ENCODE data around the gene RPS6KC1. TPM values are rescaled to one million over a fixed set of nuclear protein-coding genes. Genes with fewer than 3 reads are reported as not detected.

Gene RPS6KC1
- total RNA-seq, 1 experiment from 2014 or later: 20.5 TPM

GRCh38 chr1:213055767-213056166, 4.7 kb downstream of the RPS6KC1 start:
- intact Hi-C loops (cut with micrococcal nuclease; ENCODE audit: unreplicated experiment): no loop called here
- TF ChIP-seq SIN3A (IDR thresholded peaks at IDR 0.05; ENCODE audit: borderline replicate concordance, insufficient read depth, low read depth, low read length) (no peak), TCF7L2 (IDR thresholded peaks at IDR 0.05; ENCODE audit: low read depth, low read length) (no peak), REST (IDR thresholded peaks at IDR 0.05; ENCODE audit: insufficient read depth in 1 of 2, low read depth in 2 of 2, low read length in 1 of 2) (no peak), CTCF (IDR thresholded peaks at IDR 0.05) (no peak), POLR2AphosphoS5 (IDR thresholded peaks at IDR 0.05; ENCODE audit: low read depth, low read length) (no peak)

GRCh38 chr1:213057264-213058059, 6.4 kb downstream of the RPS6KC1 start:
- in situ Hi-C loops (cut with HindIII; ENCODE audit: low pct_unique_long_range_greater_than_20kb, low sequenced_read_pairs) (no loop called here), intact Hi-C loops (cut with micrococcal nuclease; ENCODE audit: unreplicated experiment) (no loop called here)
- 0 out of 2 replicates have a peak, but pooled peaks cover 2% of the 10 kb centered on the region for H3K4me1 ChIP-seq (ENCODE audit: control insufficient read depth, insufficient read depth, low read length)
- H3K27me3 ChIP-seq (ENCODE audit: control insufficient read depth, insufficient read depth, low read length): no peaks in the 10 kb centered on the region
- H3K36me3 ChIP-seq (ENCODE audit: control insufficient read depth, insufficient read depth, low read length): no peaks in the 10 kb centered on the region
- no peak overlapping the region for H3K27ac ChIP-seq (ENCODE audit: low read length)
- no peaks in the 10 kb centered on the region for H3K9me3 ChIP-seq (ENCODE audit: control insufficient read depth, insufficient read depth, low read depth, low read length)
- no peak for DNase-seq (ENCODE audit: low read depth, low spot score)
- BruUV-seq (replicated peaks): no TSS peak
- ChIA-PET POLR2A (no interaction called here), CTCF (no interaction called here)
- no peak for ATAC-seq
- H3K4me3 ChIP-seq (ENCODE audit: low read depth in 2 of 2, low read length in 2 of 2): no peak overlapping the region
- no peak for TF ChIP-seq POLR2AphosphoS5 (IDR thresholded peaks at IDR 0.05; ENCODE audit: low read depth, low read length)
- TF ChIP-seq SIN3A (IDR thresholded peaks at IDR 0.05; ENCODE audit: borderline replicate concordance, insufficient read depth, low read depth, low read length): no peak
- no peak for TF ChIP-seq REST (IDR thresholded peaks at IDR 0.05; ENCODE audit: insufficient read depth in 1 of 2, low read depth in 2 of 2, low read length in 1 of 2)
- no peak for TF ChIP-seq CTCF (IDR thresholded peaks at IDR 0.05)
- TF ChIP-seq TCF7L2 (IDR thresholded peaks at IDR 0.05; ENCODE audit: low read depth, low read length): no peak

More at GRCh38 chr1:213055767-213056166, 4.7 kb downstream of the RPS6KC1 start:
- Histone ChIP-seq H3K27me3 (ENCODE audit: control insufficient read depth, insufficient read depth, low read length) (no peaks in the 10 kb centered on the region), H3K27ac (ENCODE audit: low read length) (no peak overlapping the region), H3K4me3 (ENCODE audit: low read depth in 2 of 2, low read length in 2 of 2) (no peak overlapping the region), H3K36me3 (ENCODE audit: control insufficient read depth, insufficient read depth, low read length) (no peaks in the 10 kb centered on the region), H3K9me3 (ENCODE audit: control insufficient read depth, insufficient read depth, low read depth, low read length) (no peaks in the 10 kb centered on the region), H3K4me1 (ENCODE audit: control insufficient read depth, insufficient read depth, low read length) (peaks cover 5% of the 10 kb centered on the region; the same call in 1 of the 2 replicates)
- BruUV-seq (replicated peaks): no TSS peak
- no peak for DNase-seq (ENCODE audit: low read depth, low spot score)
- in situ Hi-C loops (cut with HindIII; ENCODE audit: low pct_unique_long_range_greater_than_20kb, low sequenced_read_pairs): no loop called here
- POLR2A ChIA-PET: no interaction called here
- CTCF ChIA-PET: no interaction called here
- no peak for ATAC-seq

Measured in Panc1 (cell line).